ENCODE measurements around the gene GBP6. TPM values are rescaled to one million over a fixed set of nuclear protein-coding genes. Genes with fewer than 3 reads are reported as not detected.
"Not testable (repeated sequence)": the region's sequence is repeated elsewhere in the genome, so short reads cannot be mapped to it uniquely, and the experiment has no call there.

The GBP6 gene
- total RNA-seq, 1 donor from 2014 or later = 0.40 TPM

GRCh38 chr1:89367221-89367620, 3.4 kb downstream of the GBP6 start:
- DNase-seq (ENCODE audit: low read depth) = no peak
- no peak for TF ChIP-seq CTCF (conservative IDR thresholded peaks at IDR 0.05; ENCODE audit: low read depth, low read length)
- no peak overlapping the region for H3K4me3 ChIP-seq (ENCODE audit: low read depth, low read length)

GRCh38 chr1:89369331-89369730, 5.5 kb downstream of the GBP6 start:
- no peak for DNase-seq (ENCODE audit: low read depth)
- TF ChIP-seq CTCF (conservative IDR thresholded peaks at IDR 0.05; ENCODE audit: low read depth, low read length) = no peak
- no peak overlapping the region for H3K4me3 ChIP-seq (ENCODE audit: low read depth, low read length)

- not testable (repeated sequence) for H3K4me3 ChIP-seq (ENCODE audit: low read depth, low read length); DNase-seq (ENCODE audit: low read depth)
Observed at GRCh38 chr1:89373810-89374209, 10.0 kb downstream of the GBP6 start.

- no peak overlapping the region for H3K4me3 ChIP-seq (ENCODE audit: low read depth, low read length)
- no peak for DNase-seq (ENCODE audit: low read depth)
- TF ChIP-seq CTCF (conservative IDR thresholded peaks at IDR 0.05; ENCODE audit: low read depth, low read length) = no peak
Observed at GRCh38 chr1:89378001-89378400, 14.1 kb downstream of the GBP6 start.

- no peak overlapping the region for H3K4me3 ChIP-seq (ENCODE audit: low read depth, low read length)
- TF ChIP-seq CTCF (conservative IDR thresholded peaks at IDR 0.05; ENCODE audit: low read depth, low read length) = no peak
- no peak for DNase-seq (ENCODE audit: low read depth)
Observed at GRCh38 chr1:89381618-89382017, 17.8 kb downstream of the GBP6 start.

GRCh38 chr1:89382479-89382878, 18.6 kb downstream of the GBP6 start:
- DNase-seq (ENCODE audit: low read depth) = no peak
- TF ChIP-seq CTCF (conservative IDR thresholded peaks at IDR 0.05; ENCODE audit: low read depth, low read length) = no peak
- no peak overlapping the region for H3K4me3 ChIP-seq (ENCODE audit: low read depth, low read length)

GRCh38 chr1:89383185-89383584, 19.3 kb downstream of the GBP6 start:
- no peak for DNase-seq (ENCODE audit: low read depth)
- no peak overlapping the region for H3K4me3 ChIP-seq (ENCODE audit: low read depth, low read length)

More at GRCh38 chr1:89383185-89383584, 19.3 kb downstream of the GBP6 start:
- TF ChIP-seq CTCF (conservative IDR thresholded peaks at IDR 0.05; ENCODE audit: low read depth, low read length) = no peak

Measured in epithelial cell of proximal tubule (primary cell).